ENCODE data around the gene RMND5B. TPM values are rescaled to one million over a fixed set of nuclear protein-coding genes. Genes with fewer than 3 reads are reported as not detected.

Gene RMND5B
- total RNA-seq, 6 experiments from 2014 or later = 18.2 to 23.3 (median 21.9) TPM

DNA sequence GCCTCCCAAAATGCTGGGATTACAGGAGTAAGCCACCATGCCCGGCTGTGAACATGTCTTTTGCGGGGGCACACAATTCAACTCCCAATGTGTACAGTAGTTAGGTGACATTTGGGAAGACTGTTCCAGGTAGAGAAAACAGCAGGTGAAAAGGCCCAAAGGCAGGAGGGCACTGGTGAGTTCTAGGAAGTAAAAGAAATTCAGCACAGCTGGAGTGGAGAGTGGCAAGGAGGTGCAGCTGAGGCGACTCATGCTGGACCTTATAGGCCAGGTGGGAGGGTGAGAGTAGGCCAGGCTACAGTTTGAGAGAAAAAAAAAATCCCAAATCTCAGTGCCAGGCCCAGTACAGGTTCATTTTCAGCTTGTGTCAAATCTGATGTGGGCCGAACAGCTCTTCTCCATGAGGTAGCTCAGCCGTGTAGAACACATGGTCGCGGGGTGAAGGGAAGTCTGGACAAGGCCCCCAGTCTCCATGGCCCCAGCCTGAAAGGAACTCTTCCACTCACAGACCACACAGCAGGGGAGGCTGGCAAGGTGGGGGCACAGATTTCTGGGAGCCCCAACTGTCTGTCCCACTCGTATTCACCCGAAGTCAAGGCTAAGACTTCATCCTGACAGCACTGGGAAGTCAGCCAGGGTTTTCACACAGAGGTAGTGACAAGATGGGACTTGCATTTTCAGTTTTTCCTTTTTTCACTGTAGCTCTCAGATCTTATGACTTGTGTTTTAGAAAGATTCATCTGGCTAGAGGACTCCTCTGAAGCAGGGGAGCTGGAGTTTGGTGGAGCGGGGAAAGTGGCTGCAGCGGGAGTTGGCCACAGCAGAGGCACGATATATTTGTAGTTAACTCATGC is 69.0 kb downstream of the RMND5B start:
- Mint-ChIP-seq H3K4me1 (ENCODE audit: low read depth) (peaks cover 9% of the 10 kb centered on the region), H3K4me3 (no peak overlapping the region), H3K9me3 (peaks cover 4% of the 10 kb centered on the region), H3K27ac (no peak overlapping the region), H3K27me3 (ENCODE audit: insufficient read depth) (peaks cover 16% of the 10 kb centered on the region), H3K36me3 (ENCODE audit: low read depth) (no peaks in the 10 kb centered on the region; the same call in 1 of the 2 replicates)
- no peak for DNase-seq
- no peak for TF ChIP-seq CTCF (IDR thresholded peaks at IDR 0.05)

Other genes starting within 250 kb of the RMND5B start
- not detected for gene PROP1, start 134.8 kb upstream of the RMND5B start, total RNA-seq (2021; fragmentation: NEBNext Ultra II Directional; extraction: Animal tissue kit (Norgen Biotek cat#: 25700))
- under 1 TPM in 3 of 6 experiments, not detected in 3; 0.03 to 0.05 (median 0.05) TPM for gene N4BP3, start 17.5 kb upstream of the RMND5B start, total RNA-seq (2021; fragmentation: NEBNext Ultra II Directional; extraction: Animal tissue kit (Norgen Biotek cat#: 25700))
- gene NHP2, start 22.9 kb downstream of the RMND5B start, total RNA-seq (2021; fragmentation: NEBNext Ultra II Directional; extraction: Animal tissue kit (Norgen Biotek cat#: 25700)) = 100 to 1,000 TPM; 172 to 204 (median 184) TPM
- not detected for gene GMCL2, start 56.4 kb downstream of the RMND5B start, total RNA-seq (2021; fragmentation: NEBNext Ultra II Directional; extraction: Animal tissue kit (Norgen Biotek cat#: 25700))
- gene HNRNPAB, start 73.5 kb downstream of the RMND5B start, total RNA-seq (2021; fragmentation: NEBNext Ultra II Directional; extraction: Animal tissue kit (Norgen Biotek cat#: 25700)) = 100 to 1,000 TPM; 153 to 218 (median 197) TPM
- 10 to 100 TPM; 18.7 to 25.6 (median 23.9) TPM for gene PHYKPL, start 101.8 kb downstream of the RMND5B start, total RNA-seq (2021; fragmentation: NEBNext Ultra II Directional; extraction: Animal tissue kit (Norgen Biotek cat#: 25700))

All from HFFc6 (cell line).